Activated CD8-positive, alpha-beta memory T cell treated with anti-CD3 and anti-CD28 coated beads for 1 hour (primary cell): Measurements from ENCODE around the gene MRPL21.
"Not testable (repeated sequence)": the region's sequence is repeated elsewhere in the genome, so short reads cannot be mapped to it uniquely, and the experiment has no call there.

ENCODE experiments used
- DNase-seq, 2 donors: peaks; one replicate each; pipeline ENCODE4 v3.0.0-alpha.2; 2020; ENCODE audit warnings: low read depth in 1 of 2; ENCODE audit errors: extremely low read depth in 1 of 2

Gene MRPL21

GRCh38 chr11:68872216-68873003 lies 31.2 kb downstream of the MRPL21 start:
- DNase-seq: no peak

- no peak for DNase-seq
Observed at GRCh38 chr11:68870470-68870869, 33.2 kb downstream of the MRPL21 start.

- DNase-seq: no peak
Observed at GRCh38 chr11:68868221-68868835, 35.3 kb downstream of the MRPL21 start.

- no peak for DNase-seq
Observed at GRCh38 chr11:68867066-68867465, 36.6 kb downstream of the MRPL21 start.

- DNase-seq: no peak
Observed at GRCh38 chr11:68865241-68865640, 38.4 kb downstream of the MRPL21 start.

- no peak for DNase-seq
Observed at GRCh38 chr11:68863553-68864265, 39.9 kb downstream of the MRPL21 start.

- DNase-seq: no peak
Observed at GRCh38 chr11:68862421-68862820, 41.2 kb downstream of the MRPL21 start.

GRCh38 chr11:68859123-68859522 lies 44.5 kb downstream of the MRPL21 start:
- DNase-seq: no peak

- no peak for DNase-seq
Observed at GRCh38 chr11:68857037-68857586, 46.5 kb downstream of the MRPL21 start.

- DNase-seq: not testable (repeated sequence)
Observed at GRCh38 chr11:68856425-68857030, 47.1 kb downstream of the MRPL21 start.

- DNase-seq: no peak
Observed at GRCh38 chr11:68855205-68855981, 48.2 kb downstream of the MRPL21 start.

GRCh38 chr11:68854273-68854958 lies 49.2 kb downstream of the MRPL21 start:
- no peak for DNase-seq

- DNase-seq: no peak
Observed at GRCh38 chr11:68852628-68853027, 51.0 kb downstream of the MRPL21 start.

- DNase-seq: no peak
Observed at GRCh38 chr11:68848429-68848828, 55.2 kb downstream of the MRPL21 start.

GRCh38 chr11:68847395-68847794 lies 56.2 kb downstream of the MRPL21 start:
- no peak for DNase-seq

GRCh38 chr11:68845351-68846002 lies 58.2 kb downstream of the MRPL21 start:
- DNase-seq: no peak

- DNase-seq: no peak
Observed at GRCh38 chr11:68844801-68845200, 58.8 kb downstream of the MRPL21 start.

GRCh38 chr11:68844376-68844775 lies 59.3 kb downstream of the MRPL21 start:
- no peak for DNase-seq

GRCh38 chr11:68843703-68844312 lies 59.8 kb downstream of the MRPL21 start:
- peak; percentile 43 to 68 for DNase-seq
